ENCODE measurements around the gene TCF7L1.

The TCF7L1 gene

GRCh38 chr2:85213901-85214512 is 80.8 kb downstream of the TCF7L1 start:
- DNase-seq (ENCODE audit: low read depth, low spot score), result no peak
- H3K27ac ChIP-seq, result no peak overlapping the region

- H3K27ac ChIP-seq, result no peak overlapping the region
- no peak for DNase-seq (ENCODE audit: low read depth, low spot score)
Observed at GRCh38 chr2:85215081-85215447, 81.9 kb downstream of the TCF7L1 start.

GRCh38 chr2:85215448-85216401 is 82.5 kb downstream of the TCF7L1 start:
- H3K27ac ChIP-seq, result no peak overlapping the region
- DNase-seq (ENCODE audit: low read depth, low spot score), result no peak

- no peak overlapping the region for H3K27ac ChIP-seq
- DNase-seq (ENCODE audit: low read depth, low spot score), result no peak
Observed at GRCh38 chr2:85216927-85217326, 83.7 kb downstream of the TCF7L1 start.

- no peak for DNase-seq (ENCODE audit: low read depth, low spot score)
- H3K27ac ChIP-seq, result no peak overlapping the region
Observed at GRCh38 chr2:85221067-85221691, 88.0 kb downstream of the TCF7L1 start.

GRCh38 chr2:85222792-85223191 is 89.6 kb downstream of the TCF7L1 start:
- H3K27ac ChIP-seq, result no peak overlapping the region
- no peak for DNase-seq (ENCODE audit: low read depth, low spot score)

GRCh38 chr2:85226783-85227182 is 93.6 kb downstream of the TCF7L1 start:
- no peak for DNase-seq (ENCODE audit: low read depth, low spot score)
- H3K27ac ChIP-seq, result no peak overlapping the region

- DNase-seq (ENCODE audit: low read depth, low spot score), result no peak
- no peak overlapping the region for H3K27ac ChIP-seq
Observed at GRCh38 chr2:85230679-85231467, 97.7 kb downstream of the TCF7L1 start.

GRCh38 chr2:85231468-85231805 is 98.2 kb downstream of the TCF7L1 start:
- no peak for DNase-seq (ENCODE audit: low read depth, low spot score)
- H3K27ac ChIP-seq, result no peak overlapping the region

GRCh38 chr2:85231952-85232351 is 98.8 kb downstream of the TCF7L1 start:
- no peak overlapping the region for H3K27ac ChIP-seq
- no peak for DNase-seq (ENCODE audit: low read depth, low spot score)

- no peak overlapping the region for H3K27ac ChIP-seq
- no peak for DNase-seq (ENCODE audit: low read depth, low spot score)
Observed at GRCh38 chr2:85234868-85235267, 101.7 kb downstream of the TCF7L1 start.

- DNase-seq (ENCODE audit: low read depth, low spot score), result no peak
- no peak overlapping the region for H3K27ac ChIP-seq
Observed at GRCh38 chr2:85235281-85235680, 102.1 kb downstream of the TCF7L1 start.

GRCh38 chr2:85236084-85236483 is 102.9 kb downstream of the TCF7L1 start:
- DNase-seq (ENCODE audit: low read depth, low spot score), result no peak
- H3K27ac ChIP-seq, result no peak overlapping the region

- peak overlapping the region; percentile 81 for H3K27ac ChIP-seq
- peak; percentile 33 for DNase-seq (ENCODE audit: low read depth, low spot score)
Observed at GRCh38 chr2:85237849-85238565, 104.8 kb downstream of the TCF7L1 start.

- no peak for DNase-seq (ENCODE audit: low read depth, low spot score)
- peak overlapping the region; percentile 81 for H3K27ac ChIP-seq
Observed at GRCh38 chr2:85238607-85239006, 105.4 kb downstream of the TCF7L1 start.

- H3K27ac ChIP-seq, result no peak overlapping the region
- DNase-seq (ENCODE audit: low read depth, low spot score), result no peak
Observed at GRCh38 chr2:85239102-85239501, 105.9 kb downstream of the TCF7L1 start.

- H3K27ac ChIP-seq, result no peak overlapping the region
- DNase-seq (ENCODE audit: low read depth, low spot score), result no peak
Observed at GRCh38 chr2:85240055-85240454, 106.9 kb downstream of the TCF7L1 start.

- H3K27ac ChIP-seq, result no peak overlapping the region
- DNase-seq (ENCODE audit: low read depth, low spot score), result no peak
Observed at GRCh38 chr2:85242321-85242720, 109.1 kb downstream of the TCF7L1 start.

GRCh38 chr2:85243101-85244072 is 110.2 kb downstream of the TCF7L1 start:
- H3K27ac ChIP-seq, result no peak overlapping the region
- DNase-seq (ENCODE audit: low read depth, low spot score), result no peak
